LNCaP clone FGC (cell line): ENCODE results near the gene GPC6.

Experiments
- DNase-seq: peaks from one replicate; pipeline ENCODE4 v3.0.0-alpha.2; 2011; ENCODE audit warnings: low read depth
- H3K4me3 ChIP-seq: 2 replicates; pipeline ENCODE4 v1.5.1; 2011; ENCODE audit warnings: mild to moderate bottlenecking, low read depth, low read length, control low read depth
- CTCF ChIP-seq: IDR thresholded peaks from 2 replicates; pipeline ENCODE4 v1.5.1; 2012; ENCODE audit warnings: mild to moderate bottlenecking; ENCODE audit not compliant: control insufficient read depth, insufficient read depth; ENCODE audit errors: extremely low read depth

GPC6 gene

GRCh38 chr13:93254775-93255174, 28.2 kb downstream of the GPC6 start:
- DNase-seq = no peak
- H3K4me3 ChIP-seq = no peak overlapping the region
- TF ChIP-seq CTCF = no peak

- TF ChIP-seq CTCF = no peak
- no peak for DNase-seq
- no peak overlapping the region for H3K4me3 ChIP-seq
Observed at GRCh38 chr13:93256998-93257397, 30.4 kb downstream of the GPC6 start.

GRCh38 chr13:93259527-93260080, 33.0 kb downstream of the GPC6 start:
- no peak for DNase-seq
- TF ChIP-seq CTCF = no peak

GRCh38 chr13:93260591-93260990, 34.0 kb downstream of the GPC6 start:
- DNase-seq = no peak
- no peak overlapping the region for H3K4me3 ChIP-seq
- TF ChIP-seq CTCF = no peak

More at GRCh38 chr13:93259527-93260080, 33.0 kb downstream of the GPC6 start:
- no peak overlapping the region for H3K4me3 ChIP-seq

GRCh38 chr13:93262729-93263345, 36.2 kb downstream of the GPC6 start:
- no peak overlapping the region for H3K4me3 ChIP-seq
- no peak for DNase-seq
- no peak for TF ChIP-seq CTCF

- H3K4me3 ChIP-seq = no peak overlapping the region
- no peak for TF ChIP-seq CTCF
- no peak for DNase-seq
Observed at GRCh38 chr13:93264876-93265275, 38.3 kb downstream of the GPC6 start.

GRCh38 chr13:93265800-93266199, 39.2 kb downstream of the GPC6 start:
- DNase-seq = no peak
- TF ChIP-seq CTCF = no peak
- H3K4me3 ChIP-seq = no peak overlapping the region
